K562 (cell line): ENCODE data around the gene SLC17A9. TPM values are rescaled to one million over a fixed set of nuclear protein-coding genes. Genes with fewer than 3 reads are reported as not detected.

Experiments
- ATAC-seq: fragments of 200-7000 bp; cut with Tn5 transposase; 3 replicates; pipeline ENCODE4 v1.9.1; 2020; ENCODE audit warnings: moderate library complexity
- BruUV-seq: library from RNA; stranded (reverse); fragments of 400-500 nt; replicated peaks from 2 replicates; lab custom pipeline; 2021; lab: Mats Ljungman, UMichigan
- CTCF ChIA-PET: fragments of 300-600 bp; formaldehyde crosslinking; extraction: SDS; loops from one replicate; lab custom pipeline; 2021; ENCODE audit warnings: low intra/inter-chr PET ratio; lab: Yijun Ruan, JAX
- POLR2A ChIA-PET: fragments of 300-600, 350-650 bp; sonication (Branson Sonifier 250); formaldehyde crosslinking; extraction: SDS; loops from one replicate; lab custom pipeline; 2021; ENCODE audit warnings: antibody characterized with exemption, inconsistent platforms; lab: Yijun Ruan, JAX
- DNase-seq, 4 experiments: peaks; one replicate each; pipeline versions ENCODE4 v3.0.0 to v3.0.0-alpha.2; 2011 to 2018; ENCODE audit warnings: low spot score in 3 of 4, mixed read lengths in 3 of 4; ENCODE audit errors: extremely low read depth in 1 of 4
- FAIRE-seq: peaks from 2 replicates; lab custom pipeline; 2011; peaks lifted over from hg19 to GRCh38; lab: Jason Lieb, UNC
- H2AFZ ChIP-seq: 2 replicates; pipeline ENCODE4 v1.6.0; 2011; ENCODE audit warnings: low read depth, low read length, control low read depth, inconsistent platforms
- H3K27ac ChIP-seq: fragments of 200-600 bp; 3 replicates; pipeline ENCODE4 v1.8.0; 2011; ENCODE audit warnings: low read depth, mild to moderate bottlenecking, control low read depth, inconsistent platforms, low read length, moderate library complexity, mixed read lengths; ENCODE audit errors: extremely low read depth
- H3K27me3 ChIP-seq, 2 experiments: fragments of 300-600 bp in 1 of 2; 2 replicates in 1 of 2; 3 replicates in 1 of 2; pipeline versions ENCODE4 v1.6.0 to v1.8.0; 2011; ENCODE audit warnings: inconsistent platforms in 2 of 2, low read length in 2 of 2, mild to moderate bottlenecking in 1 of 2, mixed read lengths in 1 of 2, moderate library complexity in 1 of 2; ENCODE audit not compliant: control insufficient read depth in 2 of 2, insufficient read depth in 2 of 2
- H3K36me3 ChIP-seq: fragments of 300-600 bp; 3 replicates; pipeline ENCODE4 v1.8.0; 2011; ENCODE audit warnings: mild to moderate bottlenecking, low read length, inconsistent platforms; ENCODE audit not compliant: control insufficient read depth, insufficient read depth
- H3K4me1 ChIP-seq, 2 experiments: fragments of 200-600 bp in 1 of 2; replicated peaks in 1 of 2; 2 replicates in 1 of 2; 3 replicates in 1 of 2; pipeline versions ENCODE4 v1.5.1 to v1.8.0; 2011; ENCODE audit warnings: inconsistent platforms in 2 of 2, low read length in 2 of 2, mild to moderate bottlenecking in 1 of 2, mixed read lengths in 1 of 2, moderate library complexity in 1 of 2; ENCODE audit not compliant: control insufficient read depth in 2 of 2, insufficient read depth in 2 of 2
- H3K4me2 ChIP-seq: 2 replicates; pipeline ENCODE4 v1.6.1; 2011; ENCODE audit warnings: low read length, control low read depth, inconsistent platforms, mixed read lengths; ENCODE audit not compliant: insufficient read depth
- H3K4me3 ChIP-seq: fragments of 200-600 bp; sonication (generic), shearing (Covaris generic); 2 replicates; pipeline ENCODE4 v1.5.1; 2016; ENCODE audit warnings: control low read depth, inconsistent platforms
- H3K79me2 ChIP-seq: fragments of 200-600 bp; 3 replicates; pipeline ENCODE4 v1.8.0; 2011; ENCODE audit warnings: low read length, inconsistent platforms; ENCODE audit not compliant: control insufficient read depth, insufficient read depth
- H3K9ac ChIP-seq, 2 experiments: 2 replicates each; pipeline versions ENCODE4 v1.6.0 to v1.6.1; 2011; ENCODE audit warnings: low read depth in 2 of 2, low read length in 2 of 2, control low read depth in 1 of 2, inconsistent platforms in 1 of 2, mild to moderate bottlenecking in 1 of 2, mixed read lengths in 1 of 2; ENCODE audit not compliant: insufficient read depth in 1 of 2
- H3K9me1 ChIP-seq: one replicate; pipeline ENCODE4 v1.6.0; 2011; ENCODE audit warnings: inconsistent platforms, mild to moderate bottlenecking, low read length, moderate library complexity; ENCODE audit not compliant: control insufficient read depth, insufficient read depth
- H3K9me3 ChIP-seq: replicated peaks from 2 replicates; pipeline ENCODE4 v1.5.1; 2011; ENCODE audit warnings: low read depth, low read length, inconsistent platforms; ENCODE audit not compliant: control insufficient read depth, insufficient read depth
- H4K20me1 ChIP-seq: replicated peaks from 2 replicates; pipeline ENCODE4 v1.6.1; 2011; ENCODE audit warnings: low read length, inconsistent platforms, mixed read lengths; ENCODE audit not compliant: control insufficient read depth, insufficient read depth
- ARHGAP35 ChIP-seq: fragments of 450-650 bp; IDR thresholded peaks from 2 replicates; pipeline ENCODE4 v1.6.1; 2018; ENCODE audit not compliant: partially characterized antibody
- BRD4 ChIP-seq: fragments of 200-600 bp; sonication (generic); IDR thresholded peaks from 2 replicates; pipeline ENCODE4 v1.6.1; 2017; ENCODE audit warnings: inconsistent platforms
- CBFB ChIP-seq: sonication (generic); formaldehyde crosslinking; IDR thresholded peaks from 2 replicates; pipeline ENCODE4 v1.4.0; 2020; ENCODE audit warnings: mild to moderate bottlenecking, missing genetic modification reagents
- CEBPB ChIP-seq: fragments of 450-650 bp; IDR thresholded peaks from 2 replicates; pipeline ENCODE4 v1.6.1; 2016; ENCODE audit warnings: missing genetic modification characterization, missing compliant biosample characterization
- FOXP1 ChIP-seq: sonication (generic); formaldehyde crosslinking; IDR thresholded peaks from 2 replicates; pipeline ENCODE4 v1.8.0; 2022; ENCODE audit warnings: mild to moderate bottlenecking, missing genetic modification reagents
- GATA2 ChIP-seq: sonication (generic); formaldehyde crosslinking; IDR thresholded peaks from 2 replicates; pipeline ENCODE4 v1.4.0; 2020; ENCODE audit warnings: mild to moderate bottlenecking, missing genetic modification reagents
- KAT7 ChIP-seq: sonication (generic); formaldehyde crosslinking; IDR thresholded peaks from 2 replicates; pipeline ENCODE4 v1.8.0; 2022; ENCODE audit warnings: missing genetic modification reagents, mild to moderate bottlenecking, borderline replicate concordance
- RBM17 ChIP-seq: fragments of 200-400 bp; formaldehyde crosslinking; IDR thresholded peaks from 2 replicates; pipeline ENCODE4 v1.6.1; 2017; ENCODE audit warnings: low read depth, mild to moderate bottlenecking, low read length, borderline replicate concordance
- SMARCE1 ChIP-seq: fragments of 450-650 bp; IDR thresholded peaks from 2 replicates; pipeline ENCODE4 v1.7.1; 2016; ENCODE audit warnings: mild to moderate bottlenecking
- ZNF316 ChIP-seq: fragments of 450-650 bp; IDR thresholded peaks from 2 replicates; pipeline ENCODE4 v1.6.1; 2016
- WGBS: fragments of 100-300 bp; shearing (Covaris generic); methylation state at CpG from one replicate; pipeline ENCODE4 v1.1.6; 2016; ENCODE audit warnings: low coverage, mixed read lengths; ENCODE audit not compliant: insufficient coverage; ENCODE audit errors: missing lambda C conversion rate; 5-methylcytosine and 5-hydroxymethylcytosine counted together
- in situ Hi-C: fragments of 300-500 bp; cut with MboI; formaldehyde crosslinking; loops from 4 replicates; pipeline ENCODE4 v1.15.0; 2018; ENCODE audit warnings: inconsistent platforms, mixed read lengths
- intact Hi-C: fragments of 100-400 bp; cut with micrococcal nuclease; formaldehyde crosslinking; loops from 2 replicates; pipeline ENCODE4 v1.14.2; 2022
- polyA plus RNA-seq, 8 experiments: library from polyadenylated mRNA; depleted of rRNA in 4 of 8; stranded (reverse) in 5 of 8; unstranded in 3 of 8; fragments of >200 nt; fragmentation: Nextera tagmentation in 2 of 8; fragmentation: Illumina TruSeq in 1 of 8; extraction: Ambion mirVana in 2 of 8; extraction: Trizol in 1 of 8; gene quantifications; 2 replicates each; pipeline versions ENCODE4 v1.2.1 to v1.2.3, GENCODE V29; 2011 to 2014; ENCODE audit warnings: inconsistent platforms in 1 of 8, missing spikeins in 1 of 8
- total RNA-seq, 7 experiments: library from RNA; depleted of rRNA in 6 of 7; stranded (reverse); fragments of >200 nt in 6 of 7; fragmentation: Illumina TruSeq in 2 of 7; extraction: Trizol in 2 of 7; gene quantifications; 2 replicates each; pipeline versions ENCODE4 v1.2.1 to v1.2.3, GENCODE V29; 2011 to 2021; ENCODE audit warnings: low replicate concordance in 1 of 7
- TF ChIP-seq, protein P1 (sequence below): fragments of 450-650 bp; IDR thresholded peaks from 2 replicates; pipeline ENCODE4 v1.6.1; 2017; ENCODE audit warnings: antibody characterized with exemption
- TF ChIP-seq, protein P2 (sequence below): sonication (generic); formaldehyde crosslinking; IDR thresholded peaks from 2 replicates; pipeline ENCODE4 v1.4.0; 2020; ENCODE audit warnings: mild to moderate bottlenecking, missing genetic modification reagents

The SLC17A9 gene
- total and polyA plus RNA-seq, 9 of the 15 experiments (the other 6 are each of a cell fraction or from before 2014, with no cell fraction given) = 0.04 to 0.31 TPM; not detected in 7

DNA sequence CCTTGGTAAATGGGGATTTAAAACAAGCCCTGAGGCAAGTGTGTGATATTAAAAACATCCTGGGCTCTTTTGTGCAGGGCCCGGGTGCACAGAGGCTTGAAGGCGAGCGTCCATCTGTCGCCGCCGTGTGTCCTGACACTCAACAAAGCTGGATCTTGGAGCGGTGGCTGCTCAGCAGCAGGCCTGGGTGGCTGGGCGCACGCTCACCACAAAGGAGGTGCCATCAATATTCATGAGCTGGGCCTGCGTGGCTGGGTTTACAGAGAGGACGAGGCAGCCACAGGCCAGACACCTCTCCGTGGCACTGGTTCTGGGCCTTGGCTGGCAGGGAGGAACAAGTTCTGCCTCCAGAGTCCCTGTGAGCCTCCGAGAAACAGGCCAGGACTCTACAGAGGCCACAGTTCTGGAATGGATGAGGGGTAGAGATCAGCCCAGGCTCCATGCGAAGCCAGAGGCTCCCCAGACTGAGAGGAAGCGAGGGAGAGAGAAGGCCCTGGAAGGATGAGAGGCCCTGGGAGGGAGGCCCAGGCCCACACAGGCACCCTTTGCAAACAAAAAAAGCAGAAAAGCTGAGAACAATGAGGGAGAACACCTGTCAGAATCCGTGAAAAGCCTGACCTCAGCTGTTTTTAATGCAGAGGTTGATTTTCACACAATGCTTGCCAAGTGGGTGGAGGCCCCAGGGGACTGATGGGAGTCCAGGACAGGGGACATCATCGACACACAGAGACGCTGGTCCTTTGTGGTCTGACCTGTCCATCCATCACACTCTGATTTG lies 32.3 kb downstream of the SLC17A9 start:
- H3K4me2 ChIP-seq = no peak overlapping the region
- H3K27ac ChIP-seq = no peak overlapping the region
- TF ChIP-seq GATA2 (CRISPR knock-in tag) (no peak), ZNF316 (0 out of 2 replicates have a peak, but pooled peaks have one; percentile 21)
- no TSS peak for BruUV-seq
- no peaks in the 10 kb centered on the region for H3K79me2 ChIP-seq
- DNase-seq = no peak
- H4K20me1 ChIP-seq = peaks cover 5% of the 10 kb centered on the region
- H3K4me3 ChIP-seq = no peak overlapping the region
- peaks cover 0 to 11% of the 10 kb centered on the region in 2 experiments; a peak in 2 of 5 replicates for H3K4me1 ChIP-seq
- POLR2A ChIA-PET = interaction anchor here (0.6 kb wide), 1 partner anchor 266 kb away, joined by 3 read pairs; no protein-coding TSS in a partner anchor
- in situ Hi-C loops = no loop called here
- no peaks in the 10 kb centered on the region for H3K9me1 ChIP-seq
- WGBS = 3% methylated on average over 17 of the region's 18 CpGs
- no peaks in the 10 kb centered on the region for H3K9me3 ChIP-seq
- CTCF ChIA-PET = no interaction called here
- no peak overlapping the region for H3K9ac ChIP-seq
- H2AFZ ChIP-seq = no peak overlapping the region
- ATAC-seq = no peak
- no peaks in the 10 kb centered on the region for H3K36me3 ChIP-seq
- intact Hi-C loops = no loop called here
- H3K27me3 ChIP-seq = peaks cover 50 to 80% of the 10 kb centered on the region in 2 experiments
- no peak for FAIRE-seq

DNA sequence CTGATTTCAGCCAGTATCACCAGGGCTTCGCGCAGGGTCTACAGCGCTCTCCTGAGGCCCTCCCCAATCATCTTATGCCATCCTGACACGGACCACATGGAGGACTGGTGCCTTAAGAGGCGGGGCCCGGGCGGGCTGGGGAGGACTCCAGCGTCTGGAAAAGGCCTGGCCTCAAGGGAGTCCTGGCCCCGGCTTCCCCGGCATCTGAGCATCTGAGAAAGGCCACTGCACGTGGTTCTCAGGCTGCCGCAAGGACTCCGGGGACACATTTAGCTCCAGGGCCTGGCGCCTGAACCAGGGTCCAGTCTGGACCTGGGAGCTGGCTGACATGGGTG lies 32.9 kb downstream of the SLC17A9 start:
- Histone ChIP-seq H3K4me3 (no peak overlapping the region), H3K36me3 (no peaks in the 10 kb centered on the region), H3K9me1 (no peaks in the 10 kb centered on the region), H4K20me1 (peaks cover 4% of the 10 kb centered on the region; the same call in 1 of the 2 replicates), H3K4me2 (no peak overlapping the region), H3K9me3 (no peaks in the 10 kb centered on the region), H3K9ac (no peak overlapping the region), H3K27ac (no peak overlapping the region), H3K27me3 (peaks cover 49 to 80% of the 10 kb centered on the region in 2 experiments), H2AFZ (no peak overlapping the region), H3K4me1 (peaks cover 0 to 13% of the 10 kb centered on the region in 2 experiments; a peak in 2 of 5 replicates), H3K79me2 (no peaks in the 10 kb centered on the region)
- in situ Hi-C loops = no loop called here
- no peak for DNase-seq
- ChIA-PET POLR2A (interaction anchor here (0.6 kb wide), 1 partner anchor 48 kb away, joined by 3 read pairs; the partner anchor contains the start of gene GID8), CTCF (no interaction called here)
- no peak for FAIRE-seq
- no peak for ATAC-seq
- intact Hi-C loops = no loop called here
- 5% methylated on average over 10 of the region's 14 CpGs for WGBS
- no TSS peak for BruUV-seq
- TF ChIP-seq, protein P1, sequence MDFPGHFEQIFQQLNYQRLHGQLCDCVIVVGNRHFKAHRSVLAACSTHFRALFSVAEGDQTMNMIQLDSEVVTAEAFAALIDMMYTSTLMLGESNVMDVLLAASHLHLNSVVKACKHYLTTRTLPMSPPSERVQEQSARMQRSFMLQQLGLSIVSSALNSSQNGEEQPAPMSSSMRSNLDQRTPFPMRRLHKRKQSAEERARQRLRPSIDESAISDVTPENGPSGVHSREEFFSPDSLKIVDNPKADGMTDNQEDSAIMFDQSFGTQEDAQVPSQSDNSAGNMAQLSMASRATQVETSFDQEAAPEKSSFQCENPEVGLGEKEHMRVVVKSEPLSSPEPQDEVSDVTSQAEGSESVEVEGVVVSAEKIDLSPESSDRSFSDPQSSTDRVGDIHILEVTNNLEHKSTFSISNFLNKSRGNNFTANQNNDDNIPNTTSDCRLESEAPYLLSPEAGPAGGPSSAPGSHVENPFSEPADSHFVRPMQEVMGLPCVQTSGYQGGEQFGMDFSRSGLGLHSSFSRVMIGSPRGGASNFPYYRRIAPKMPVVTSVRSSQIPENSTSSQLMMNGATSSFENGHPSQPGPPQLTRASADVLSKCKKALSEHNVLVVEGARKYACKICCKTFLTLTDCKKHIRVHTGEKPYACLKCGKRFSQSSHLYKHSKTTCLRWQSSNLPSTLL = peak; percentile 64; the same call in 1 of the 2 replicates
- TF ChIP-seq, protein P2, sequence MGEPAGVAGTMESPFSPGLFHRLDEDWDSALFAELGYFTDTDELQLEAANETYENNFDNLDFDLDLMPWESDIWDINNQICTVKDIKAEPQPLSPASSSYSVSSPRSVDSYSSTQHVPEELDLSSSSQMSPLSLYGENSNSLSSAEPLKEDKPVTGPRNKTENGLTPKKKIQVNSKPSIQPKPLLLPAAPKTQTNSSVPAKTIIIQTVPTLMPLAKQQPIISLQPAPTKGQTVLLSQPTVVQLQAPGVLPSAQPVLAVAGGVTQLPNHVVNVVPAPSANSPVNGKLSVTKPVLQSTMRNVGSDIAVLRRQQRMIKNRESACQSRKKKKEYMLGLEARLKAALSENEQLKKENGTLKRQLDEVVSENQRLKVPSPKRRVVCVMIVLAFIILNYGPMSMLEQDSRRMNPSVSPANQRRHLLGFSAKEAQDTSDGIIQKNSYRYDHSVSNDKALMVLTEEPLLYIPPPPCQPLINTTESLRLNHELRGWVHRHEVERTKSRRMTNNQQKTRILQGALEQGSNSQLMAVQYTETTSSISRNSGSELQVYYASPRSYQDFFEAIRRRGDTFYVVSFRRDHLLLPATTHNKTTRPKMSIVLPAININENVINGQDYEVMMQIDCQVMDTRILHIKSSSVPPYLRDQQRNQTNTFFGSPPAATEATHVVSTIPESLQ (CRISPR knock-in tag) = no peak
- TF ChIP-seq ARHGAP35 (no peak), CBFB (CRISPR knock-in tag) (no peak), GATA2 (CRISPR knock-in tag) (no peak), RBM17 (no peak), FOXP1 (CRISPR knock-in tag) (no peak), CEBPB (no peak), SMARCE1 (no peak), BRD4 (no peak), KAT7 (no peak)
